ENCODE data around the gene GRIA1. TPM values are rescaled to one million over a fixed set of nuclear protein-coding genes. Genes with fewer than 3 reads are reported as not detected.

The GRIA1 gene
- total and polyA plus RNA-seq, 5 donors from 2014 or later, result not detected

- no peak overlapping the region for H3K4me3 Mint-ChIP-seq
- no peaks in the 10 kb centered on the region for H3K27me3 Mint-ChIP-seq
- Histone ChIP-seq H3K27ac (ENCODE audit: insufficient read depth, low read length, poor library complexity, severe bottlenecking) (no peak overlapping the region), H3K36me3 (ENCODE audit: control insufficient read depth, insufficient read depth, low read length) (no peaks in the 10 kb centered on the region), H3K4me3 (ENCODE audit: low read depth, low read length) (no peak overlapping the region), H3K4me1 (ENCODE audit: control insufficient read depth, insufficient read depth, low read length, poor library complexity, severe bottlenecking) (no peaks in the 10 kb centered on the region), H3K9me3 (ENCODE audit: control insufficient read depth in 2 of 2, low read length in 2 of 2) (no peaks in the 10 kb centered on the region), H3K27me3 (ENCODE audit: control insufficient read depth, insufficient read depth, low read length) (no peaks in the 10 kb centered on the region)
- DNase-seq (no peak), ATAC-seq (ENCODE audit: low read depth in 2 of 2) (no peak)
- H3K9me3 Mint-ChIP-seq, result peaks cover 0 to 4% (median under 1%) of the 10 kb centered on the region in 7 donors
- H3K27ac Mint-ChIP-seq, result no peak overlapping the region
- H3K4me1 Mint-ChIP-seq, result no peaks in the 10 kb centered on the region
- no peaks in the 10 kb centered on the region for H3K36me3 Mint-ChIP-seq
These were observed 328.2 kb downstream of the GRIA1 start for GRCh38 chr5:153818626-153819025.

GRCh38 chr5:153823036-153823435, 332.6 kb downstream of the GRIA1 start:
- no peak for DNase-seq
- Mint-ChIP-seq H3K27me3 (no peaks in the 10 kb centered on the region), H3K9me3 (peaks cover 0 to 3% (median 0%) of the 10 kb centered on the region in 7 donors), H3K4me1 (no peaks in the 10 kb centered on the region), H3K36me3 (no peaks in the 10 kb centered on the region), H3K4me3 (no peak overlapping the region), H3K27ac (no peak overlapping the region)
- H3K36me3 ChIP-seq (ENCODE audit: control insufficient read depth, insufficient read depth, low read length), result no peaks in the 10 kb centered on the region
- H3K27ac ChIP-seq (ENCODE audit: insufficient read depth, low read length, poor library complexity, severe bottlenecking), result no peak overlapping the region
- no peaks in the 10 kb centered on the region for H3K27me3 ChIP-seq (ENCODE audit: control insufficient read depth, insufficient read depth, low read length)
- no peak overlapping the region for H3K4me3 ChIP-seq (ENCODE audit: low read depth, low read length)
- no peaks in the 10 kb centered on the region for H3K9me3 ChIP-seq (ENCODE audit: control insufficient read depth in 2 of 2, low read length in 2 of 2)
- ATAC-seq (ENCODE audit: low read depth in 2 of 2), result no peak
- no peaks in the 10 kb centered on the region for H3K4me1 ChIP-seq (ENCODE audit: control insufficient read depth, insufficient read depth, low read length, poor library complexity, severe bottlenecking)

DNA sequence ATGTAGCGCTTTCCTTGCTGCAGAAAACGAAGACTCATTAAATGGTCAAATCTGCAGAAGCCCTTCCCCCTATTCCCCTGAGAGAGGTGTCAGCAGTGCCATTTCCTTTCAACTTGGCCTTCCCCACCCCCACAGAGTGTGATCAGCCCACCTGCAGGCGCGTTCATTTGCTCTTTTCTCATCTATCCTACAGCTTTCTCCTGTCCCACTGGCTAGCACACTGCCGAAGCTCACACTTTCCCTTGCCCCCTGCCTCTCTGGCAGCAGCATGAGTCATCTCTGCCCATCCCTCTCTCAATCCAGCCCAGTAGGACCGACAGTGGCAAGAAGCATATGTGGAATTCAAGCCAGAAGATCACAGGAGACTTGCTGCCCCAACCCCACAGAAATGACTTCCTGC, 334.4 kb downstream of the GRIA1 start:
- H3K4me3 ChIP-seq (ENCODE audit: low read depth, low read length), result no peak overlapping the region
- Mint-ChIP-seq H3K4me1 (no peaks in the 10 kb centered on the region), H3K9me3 (peaks cover 0 to 3% (median 0%) of the 10 kb centered on the region in 7 donors), H3K27ac (no peak overlapping the region), H3K27me3 (no peaks in the 10 kb centered on the region), H3K4me3 (no peak overlapping the region), H3K36me3 (no peaks in the 10 kb centered on the region)
- no peak for DNase-seq
- no peak overlapping the region for H3K27ac ChIP-seq (ENCODE audit: insufficient read depth, low read length, poor library complexity, severe bottlenecking)
- no peaks in the 10 kb centered on the region for H3K36me3 ChIP-seq (ENCODE audit: control insufficient read depth, insufficient read depth, low read length)
- H3K9me3 ChIP-seq (ENCODE audit: control insufficient read depth in 2 of 2, low read length in 2 of 2), result no peaks in the 10 kb centered on the region
- H3K27me3 ChIP-seq (ENCODE audit: control insufficient read depth, insufficient read depth, low read length), result no peaks in the 10 kb centered on the region
- no peaks in the 10 kb centered on the region for H3K4me1 ChIP-seq (ENCODE audit: control insufficient read depth, insufficient read depth, low read length, poor library complexity, severe bottlenecking)
- no peak for ATAC-seq (ENCODE audit: low read depth in 2 of 2)

- no peak overlapping the region for H3K4me3 ChIP-seq (ENCODE audit: low read depth, low read length)
- no peaks in the 10 kb centered on the region for H3K9me3 ChIP-seq (ENCODE audit: control insufficient read depth in 2 of 2, low read length in 2 of 2)
- H3K27ac Mint-ChIP-seq, result no peak overlapping the region
- no peak overlapping the region for H3K27ac ChIP-seq (ENCODE audit: insufficient read depth, low read length, poor library complexity, severe bottlenecking)
- H3K4me1 ChIP-seq (ENCODE audit: control insufficient read depth, insufficient read depth, low read length, poor library complexity, severe bottlenecking), result no peaks in the 10 kb centered on the region
- H3K4me3 Mint-ChIP-seq, result no peak overlapping the region
- no peak for ATAC-seq (ENCODE audit: low read depth in 2 of 2)
- peaks cover 0 to 4% (median 3%) of the 10 kb centered on the region in 7 donors for H3K9me3 Mint-ChIP-seq
- no peaks in the 10 kb centered on the region for H3K36me3 Mint-ChIP-seq
- H3K36me3 ChIP-seq (ENCODE audit: control insufficient read depth, insufficient read depth, low read length), result no peaks in the 10 kb centered on the region
- no peaks in the 10 kb centered on the region for H3K27me3 ChIP-seq (ENCODE audit: control insufficient read depth, insufficient read depth, low read length)
- DNase-seq, result no peak
- H3K4me1 Mint-ChIP-seq, result no peaks in the 10 kb centered on the region
- no peaks in the 10 kb centered on the region for H3K27me3 Mint-ChIP-seq
These were observed 336.9 kb downstream of the GRIA1 start for GRCh38 chr5:153827397-153827796.

- ATAC-seq (ENCODE audit: low read depth in 2 of 2) (no peak), DNase-seq (no peak)
- Histone ChIP-seq H3K9me3 (ENCODE audit: control insufficient read depth in 2 of 2, low read length in 2 of 2) (no peaks in the 10 kb centered on the region), H3K36me3 (ENCODE audit: control insufficient read depth, insufficient read depth, low read length) (no peaks in the 10 kb centered on the region), H3K27ac (ENCODE audit: insufficient read depth, low read length, poor library complexity, severe bottlenecking) (no peak overlapping the region), H3K27me3 (ENCODE audit: control insufficient read depth, insufficient read depth, low read length) (no peaks in the 10 kb centered on the region), H3K4me3 (ENCODE audit: low read depth, low read length) (no peak overlapping the region), H3K4me1 (ENCODE audit: control insufficient read depth, insufficient read depth, low read length, poor library complexity, severe bottlenecking) (no peaks in the 10 kb centered on the region)
- H3K9me3 Mint-ChIP-seq, result peaks cover 0 to 5% (median 3%) of the 10 kb centered on the region in 7 donors
- H3K4me1 Mint-ChIP-seq, result no peaks in the 10 kb centered on the region
- no peak overlapping the region for H3K27ac Mint-ChIP-seq
- no peak overlapping the region for H3K4me3 Mint-ChIP-seq
- H3K27me3 Mint-ChIP-seq, result no peaks in the 10 kb centered on the region
- H3K36me3 Mint-ChIP-seq, result no peaks in the 10 kb centered on the region
These were observed 339.1 kb downstream of the GRIA1 start for GRCh38 chr5:153829510-153830065.

- H3K36me3 ChIP-seq (ENCODE audit: control insufficient read depth, insufficient read depth, low read length), result no peaks in the 10 kb centered on the region
- peak in 1 of 3 donors; percentile 8 for DNase-seq
- H3K9me3 Mint-ChIP-seq, result peaks cover 0 to 6% (median 2%) of the 10 kb centered on the region in 7 donors
- no peaks in the 10 kb centered on the region for H3K4me1 Mint-ChIP-seq
- no peak overlapping the region for H3K4me3 Mint-ChIP-seq
- no peaks in the 10 kb centered on the region for H3K4me1 ChIP-seq (ENCODE audit: control insufficient read depth, insufficient read depth, low read length, poor library complexity, severe bottlenecking)
- H3K27me3 ChIP-seq (ENCODE audit: control insufficient read depth, insufficient read depth, low read length), result no peaks in the 10 kb centered on the region
- H3K27ac Mint-ChIP-seq, result no peak overlapping the region
- H3K4me3 ChIP-seq (ENCODE audit: low read depth, low read length), result no peak overlapping the region
- H3K9me3 ChIP-seq (ENCODE audit: control insufficient read depth in 2 of 2, low read length in 2 of 2), result no peaks in the 10 kb centered on the region
- H3K27me3 Mint-ChIP-seq, result no peaks in the 10 kb centered on the region
- no peak overlapping the region for H3K27ac ChIP-seq (ENCODE audit: insufficient read depth, low read length, poor library complexity, severe bottlenecking)
- ATAC-seq (ENCODE audit: low read depth in 2 of 2), result no peak
- H3K36me3 Mint-ChIP-seq, result no peaks in the 10 kb centered on the region
These were observed 341.5 kb downstream of the GRIA1 start for GRCh38 chr5:153831973-153832372.

DNA sequence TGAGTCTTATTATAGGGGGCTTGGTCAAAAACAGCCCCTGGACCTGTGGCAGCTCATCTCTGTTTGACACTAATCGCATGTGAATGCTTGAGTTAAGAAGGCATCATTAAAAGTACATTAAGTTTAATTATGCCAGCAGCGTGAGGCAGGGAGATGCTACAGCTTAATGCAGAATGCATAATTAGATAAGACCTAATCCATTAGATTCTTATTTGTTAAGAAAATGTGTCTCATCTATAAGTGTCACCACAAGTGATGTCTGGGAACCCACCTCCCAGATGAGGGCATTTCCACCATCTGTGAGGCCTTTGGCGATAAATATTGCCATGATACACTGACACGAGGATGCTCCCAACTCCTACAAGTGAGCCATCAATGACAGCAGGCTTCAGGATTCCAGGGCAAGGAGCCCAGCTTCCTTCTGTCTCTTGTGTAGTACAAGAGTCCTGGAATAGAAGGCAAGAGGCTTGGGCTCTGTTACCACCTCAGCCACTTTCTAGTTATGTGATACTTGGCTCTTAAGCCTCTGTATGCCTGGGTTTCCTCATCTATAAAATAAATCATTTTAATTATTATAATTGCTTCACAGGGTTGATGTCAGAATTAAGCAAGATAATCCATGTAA, 345.5 kb downstream of the GRIA1 start:
- no peak for DNase-seq
- Mint-ChIP-seq H3K4me1 (no peaks in the 10 kb centered on the region), H3K9me3 (peaks cover 0 to 4% (median 1%) of the 10 kb centered on the region in 7 donors), H3K36me3 (no peaks in the 10 kb centered on the region), H3K27me3 (no peaks in the 10 kb centered on the region), H3K4me3 (no peak overlapping the region), H3K27ac (no peak overlapping the region)
- Histone ChIP-seq H3K4me3 (ENCODE audit: low read depth, low read length) (no peak overlapping the region), H3K4me1 (ENCODE audit: control insufficient read depth, insufficient read depth, low read length, poor library complexity, severe bottlenecking) (no peaks in the 10 kb centered on the region), H3K27ac (ENCODE audit: insufficient read depth, low read length, poor library complexity, severe bottlenecking) (no peak overlapping the region), H3K9me3 (ENCODE audit: control insufficient read depth in 2 of 2, low read length in 2 of 2) (no peaks in the 10 kb centered on the region), H3K27me3 (ENCODE audit: control insufficient read depth, insufficient read depth, low read length) (no peaks in the 10 kb centered on the region), H3K36me3 (ENCODE audit: control insufficient read depth, insufficient read depth, low read length) (no peaks in the 10 kb centered on the region)
- no peak for ATAC-seq (ENCODE audit: low read depth in 2 of 2)
